Measurements from ENCODE around the gene HEMK1. TPM values are rescaled to one million over a fixed set of nuclear protein-coding genes. Genes with fewer than 3 reads are reported as not detected.
A peak's percentile ranks its signal among the peaks of the same experiment; 100 is the strongest.

Gene HEMK1
- total and polyA plus RNA-seq, 2 of the 4 experiments (the other 2 are of a cell fraction): 17.2 to 20.8 TPM

GRCh38 chr3:50599716-50600118 lies 30.4 kb downstream of the HEMK1 start:
- Histone ChIP-seq H4K20me1 (ENCODE audit: insufficient read depth, low read length) (no peaks in the 10 kb centered on the region), H3K56ac (ENCODE audit: extremely low read depth, insufficient read depth, low read length) (no peak overlapping the region), H3K79me1 (ENCODE audit: low read depth in 1 of 2, low read length in 2 of 2) (peaks cover 0 to 4% of the 10 kb centered on the region in 2 experiments; a peak in 1 of 4 replicates), H3K9me3 (ENCODE audit: control insufficient read depth, insufficient read depth, low read length) (no peaks in the 10 kb centered on the region), H4K5ac (ENCODE audit: low read depth, low read length) (no peak overlapping the region; the same call in 1 of the 2 replicates), H3K4me1 (ENCODE audit: control insufficient read depth, insufficient read depth, low read length) (peaks cover 22% of the 10 kb centered on the region), H4K8ac (ENCODE audit: low read depth in 2 of 2, low read length in 2 of 2) (no peak overlapping the region), H3K4me3 (ENCODE audit: insufficient read depth, low read depth, low read length) (no peak overlapping the region), H3K23ac (ENCODE audit: low read depth, low read length) (no peak overlapping the region), H3K36me3 (ENCODE audit: control insufficient read depth, insufficient read depth, low read length) (peaks cover 5% of the 10 kb centered on the region; the same call in 1 of the 2 replicates), H2BK15ac (ENCODE audit: low read depth, low read length) (no peak overlapping the region; the same call in 2 of the 3 replicates), H2AK9ac (replicated peaks; ENCODE audit: low read depth, low read length, poor library complexity) (peak overlapping the region; percentile 50), H4K91ac (ENCODE audit: insufficient read depth, low read depth, low read length) (no peak overlapping the region; the same call in 1 of the 2 replicates), H2BK20ac (ENCODE audit: low read depth, low read length) (no peak overlapping the region), H3K4me2 (ENCODE audit: low read depth, low read length) (no peak overlapping the region), H3K4ac (ENCODE audit: low read depth, low read length) (no peak overlapping the region), H3K18ac (ENCODE audit: low read depth, low read length) (no peak overlapping the region), H3K27me3 (ENCODE audit: control insufficient read depth, insufficient read depth, low read length) (no peaks in the 10 kb centered on the region), H3K9me1 (ENCODE audit: insufficient read depth, low read length) (peaks cover 24% of the 10 kb centered on the region), H3K14ac (replicated peaks; ENCODE audit: low read depth, low read length) (no peak overlapping the region), H2AK5ac (ENCODE audit: low read depth, low read length) (peak overlapping the region; percentile 51; the same call in 1 of the 2 replicates), H3K27ac (ENCODE audit: insufficient read depth, low read length) (no peak overlapping the region), H3K9ac (ENCODE audit: low read depth, low read length) (no peak overlapping the region), H2AFZ (replicated peaks; ENCODE audit: low read length, poor library complexity) (no peak overlapping the region), H2BK120ac (ENCODE audit: low read depth, low read length) (no peak overlapping the region), H2BK5ac (ENCODE audit: low read depth, low read length, poor library complexity, severe bottlenecking) (no peak overlapping the region)
- BruUV-seq (replicated peaks): no TSS peak
- in situ Hi-C loops (cut with MboI; ENCODE audit: low sequenced_read_pairs) (loop anchor here (25.0 kb wide), 1 partner anchor 1088 kb away; no protein-coding TSS in a partner anchor), intact Hi-C loops (cut with micrococcal nuclease) (no loop called here), dilution Hi-C loops (cut with HindIII; ENCODE audit: low sequenced_read_pairs, unreplicated experiment) (no loop called here)
- WGBS, 2 experiments (ENCODE audit: extremely low coverage in 2 of 2, insufficient read length in 1 of 2): 80% methylated on average over 1 of the region's 1 CpG; no CpG with 5 or more reads in 1 of the 2 experiments
- no peak for DNase-seq
- POLR2A ChIA-PET (ENCODE audit: unreplicated experiment): no interaction called here
- TF ChIP-seq POLR2A (IDR thresholded peaks at IDR 0.05; ENCODE audit: low read depth, low read length) (no peak), RFX5 (IDR thresholded peaks at IDR 0.05; ENCODE audit: low read depth, low read length) (no peak), MAZ (IDR thresholded peaks at IDR 0.05; ENCODE audit: borderline replicate concordance, low read depth, low read length) (no peak), NFE2L2 (IDR thresholded peaks at IDR 0.05; ENCODE audit: low read depth, low read length) (no peak), RAD21 (IDR thresholded peaks at IDR 0.05; ENCODE audit: low read length) (no peak), BHLHE40 (IDR thresholded peaks at IDR 0.05; ENCODE audit: low read depth, low read length) (no peak), MAFK (IDR thresholded peaks at IDR 0.05; ENCODE audit: low read depth, low read length) (no peak), RCOR1 (IDR thresholded peaks at IDR 0.05; ENCODE audit: insufficient replicate concordance, low read length) (no peak), SMC3 (IDR thresholded peaks at IDR 0.05; ENCODE audit: low read depth, low read length) (no peak), CHD1 (IDR thresholded peaks at IDR 0.05; ENCODE audit: low read depth, low read length) (no peak), MXI1 (IDR thresholded peaks at IDR 0.05; ENCODE audit: borderline replicate concordance, low read depth, low read length) (no peak), CEBPB (IDR thresholded peaks at IDR 0.05; ENCODE audit: low read depth, low read length) (no peak), USF2 (IDR thresholded peaks at IDR 0.05; ENCODE audit: low read depth, low read length) (no peak), CTCF (conservative IDR thresholded peaks at IDR 0.05; ENCODE audit: low read depth, low read length) (no peak), FOS (IDR thresholded peaks at IDR 0.05; ENCODE audit: low read depth, low read length) (no peak), ELK1 (IDR thresholded peaks at IDR 0.05; ENCODE audit: borderline replicate concordance, low read depth, low read length) (no peak)
- CTCF ChIA-PET: no interaction called here
- ATAC-seq (ENCODE audit: low read depth): no peak
